ENCODE measurements around the gene DLST. TPM values are rescaled to one million over a fixed set of nuclear protein-coding genes. Genes with fewer than 3 reads are reported as not detected.

Gene DLST
- total RNA-seq, 1 donor from 2014 or later, result 48.2 TPM

- FAIRE-seq (no peak), DNase-seq (ENCODE audit: low read depth) (peak; percentile 71)
- H3K36me3 ChIP-seq (ENCODE audit: control insufficient read depth, insufficient read depth, low read length), result peaks cover 28% of the 10 kb centered on the region
- no peak overlapping the region for H3K4me3 ChIP-seq (ENCODE audit: low read depth, low read length)
- TF ChIP-seq CTCF (IDR thresholded peaks at IDR 0.05; ENCODE audit: insufficient read depth, low read length, severe bottlenecking), result no peak
- H3K27me3 ChIP-seq (ENCODE audit: control insufficient read depth, insufficient read depth, low read length), result no peaks in the 10 kb centered on the region
Measured at GRCh38 chr14:74946659-74947281, 65.1 kb downstream of the DLST start.

- Histone ChIP-seq H3K4me3 (ENCODE audit: low read depth, low read length) (no peak overlapping the region), H3K27me3 (ENCODE audit: control insufficient read depth, insufficient read depth, low read length) (no peaks in the 10 kb centered on the region), H3K36me3 (ENCODE audit: control insufficient read depth, insufficient read depth, low read length) (peaks cover 25% of the 10 kb centered on the region)
- no peak for TF ChIP-seq CTCF (IDR thresholded peaks at IDR 0.05; ENCODE audit: insufficient read depth, low read length, severe bottlenecking)
- no peak for FAIRE-seq
- no peak for DNase-seq (ENCODE audit: low read depth)
Measured at GRCh38 chr14:74947353-74948227, 65.9 kb downstream of the DLST start.

GRCh38 chr14:74948228-74949175 is 66.8 kb downstream of the DLST start:
- H3K27me3 ChIP-seq (ENCODE audit: control insufficient read depth, insufficient read depth, low read length), result no peaks in the 10 kb centered on the region
- no peak for TF ChIP-seq CTCF (IDR thresholded peaks at IDR 0.05; ENCODE audit: insufficient read depth, low read length, severe bottlenecking)
- FAIRE-seq, result peak; percentile 64
- no peak overlapping the region for H3K4me3 ChIP-seq (ENCODE audit: low read depth, low read length)
- H3K36me3 ChIP-seq (ENCODE audit: control insufficient read depth, insufficient read depth, low read length), result peaks cover 22% of the 10 kb centered on the region
- DNase-seq (ENCODE audit: low read depth), result no peak

GRCh38 chr14:74949191-74949601 is 67.5 kb downstream of the DLST start:
- H3K36me3 ChIP-seq (ENCODE audit: control insufficient read depth, insufficient read depth, low read length), result peaks cover 22% of the 10 kb centered on the region
- no peak for TF ChIP-seq CTCF (IDR thresholded peaks at IDR 0.05; ENCODE audit: insufficient read depth, low read length, severe bottlenecking)
- H3K4me3 ChIP-seq (ENCODE audit: low read depth, low read length), result no peak overlapping the region
- FAIRE-seq (no peak), DNase-seq (ENCODE audit: low read depth) (no peak)
- no peaks in the 10 kb centered on the region for H3K27me3 ChIP-seq (ENCODE audit: control insufficient read depth, insufficient read depth, low read length)

GRCh38 chr14:74949859-74950573 is 68.3 kb downstream of the DLST start:
- Histone ChIP-seq H3K4me3 (ENCODE audit: low read depth, low read length) (no peak overlapping the region), H3K27me3 (ENCODE audit: control insufficient read depth, insufficient read depth, low read length) (no peaks in the 10 kb centered on the region), H3K36me3 (ENCODE audit: control insufficient read depth, insufficient read depth, low read length) (peaks cover 22% of the 10 kb centered on the region)
- DNase-seq (ENCODE audit: low read depth) (no peak), FAIRE-seq (no peak)
- no peak for TF ChIP-seq CTCF (IDR thresholded peaks at IDR 0.05; ENCODE audit: insufficient read depth, low read length, severe bottlenecking)
